LNCaP clone FGC (cell line): ENCODE data around the gene FBXO31.

ENCODE experiments used
- DNase-seq: peaks from one replicate; pipeline ENCODE4 v3.0.0-alpha.2; 2011; ENCODE audit warnings: low read depth
- H3K4me3 ChIP-seq: 2 replicates; pipeline ENCODE4 v1.5.1; 2011; ENCODE audit warnings: mild to moderate bottlenecking, low read depth, low read length, control low read depth
- TF ChIP-seq, protein P1 (sequence below): IDR thresholded peaks from 2 replicates; pipeline ENCODE4 v1.5.1; 2012; ENCODE audit warnings: mild to moderate bottlenecking; ENCODE audit not compliant: control insufficient read depth, insufficient read depth; ENCODE audit errors: extremely low read depth

The FBXO31 gene

GRCh38 chr16:87330646-87331045 is 52.9 kb downstream of the FBXO31 start:
- TF ChIP-seq, protein P1, sequence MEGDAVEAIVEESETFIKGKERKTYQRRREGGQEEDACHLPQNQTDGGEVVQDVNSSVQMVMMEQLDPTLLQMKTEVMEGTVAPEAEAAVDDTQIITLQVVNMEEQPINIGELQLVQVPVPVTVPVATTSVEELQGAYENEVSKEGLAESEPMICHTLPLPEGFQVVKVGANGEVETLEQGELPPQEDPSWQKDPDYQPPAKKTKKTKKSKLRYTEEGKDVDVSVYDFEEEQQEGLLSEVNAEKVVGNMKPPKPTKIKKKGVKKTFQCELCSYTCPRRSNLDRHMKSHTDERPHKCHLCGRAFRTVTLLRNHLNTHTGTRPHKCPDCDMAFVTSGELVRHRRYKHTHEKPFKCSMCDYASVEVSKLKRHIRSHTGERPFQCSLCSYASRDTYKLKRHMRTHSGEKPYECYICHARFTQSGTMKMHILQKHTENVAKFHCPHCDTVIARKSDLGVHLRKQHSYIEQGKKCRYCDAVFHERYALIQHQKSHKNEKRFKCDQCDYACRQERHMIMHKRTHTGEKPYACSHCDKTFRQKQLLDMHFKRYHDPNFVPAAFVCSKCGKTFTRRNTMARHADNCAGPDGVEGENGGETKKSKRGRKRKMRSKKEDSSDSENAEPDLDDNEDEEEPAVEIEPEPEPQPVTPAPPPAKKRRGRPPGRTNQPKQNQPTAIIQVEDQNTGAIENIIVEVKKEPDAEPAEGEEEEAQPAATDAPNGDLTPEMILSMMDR = no peak
- no peak overlapping the region for H3K4me3 ChIP-seq

DNA sequence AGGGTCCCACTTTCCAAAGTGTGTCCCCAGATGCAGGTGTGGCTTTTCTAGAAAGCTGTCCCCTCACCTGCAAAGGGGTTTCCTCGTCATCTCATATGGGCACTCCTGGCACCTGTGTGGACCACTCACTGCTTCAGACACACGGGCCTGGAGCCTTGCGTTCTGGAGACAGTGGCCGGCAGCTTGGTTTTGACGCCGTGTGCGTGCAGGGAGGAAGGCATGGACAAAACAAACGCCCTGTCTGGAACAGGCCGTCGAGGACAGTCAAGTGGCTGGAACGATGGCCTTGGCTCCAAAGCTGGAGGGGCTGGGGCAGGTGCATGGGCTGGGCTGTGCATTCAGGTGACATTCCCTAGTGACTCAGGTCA is 53.3 kb downstream of the FBXO31 start:
- no peak for DNase-seq
- TF ChIP-seq, protein P1 = no peak
- no peak overlapping the region for H3K4me3 ChIP-seq

More at GRCh38 chr16:87330646-87331045, 52.9 kb downstream of the FBXO31 start:
- DNase-seq = no peak

DNA sequence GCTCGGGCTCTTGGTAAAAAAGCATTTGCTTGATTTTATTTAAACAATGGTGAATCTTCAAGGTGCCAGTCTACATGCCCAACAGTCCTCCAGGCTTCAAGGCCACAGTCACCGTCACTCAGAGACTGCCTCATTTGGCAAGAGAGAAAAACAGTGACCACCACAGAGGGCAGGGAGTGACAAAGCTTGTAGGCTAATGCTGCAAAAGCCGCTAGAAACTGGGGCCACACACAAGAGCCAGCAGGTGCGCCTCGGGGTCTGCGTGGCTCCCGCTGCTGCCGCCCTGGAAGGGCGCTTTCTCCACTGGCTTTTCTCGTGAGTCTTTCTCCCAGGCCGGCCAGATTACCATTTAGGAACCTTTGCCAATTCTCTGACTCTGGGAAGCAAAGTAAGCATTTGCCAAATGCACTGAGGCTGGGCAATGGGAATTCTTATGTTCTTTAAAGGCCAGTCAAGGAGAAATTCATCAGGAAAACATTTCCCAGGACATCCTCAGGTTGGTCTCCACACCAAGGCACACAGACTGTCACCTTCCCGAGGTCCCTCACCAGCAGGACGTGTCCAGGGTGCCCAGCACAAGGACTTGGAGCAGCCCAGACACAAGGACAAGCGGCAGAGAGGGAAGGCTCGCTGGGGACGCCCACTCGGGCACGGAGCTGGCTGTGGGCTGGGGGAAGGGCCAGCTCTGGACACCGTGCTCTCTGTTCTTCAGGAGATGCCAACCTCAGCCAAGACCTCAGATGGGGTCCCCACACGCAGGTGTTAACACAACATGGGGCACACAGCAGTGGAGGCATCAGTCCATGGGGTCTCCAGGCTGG is 53.9 kb downstream of the FBXO31 start:
- no peak overlapping the region for H3K4me3 ChIP-seq
- no peak for DNase-seq
- TF ChIP-seq, protein P1 = no peak

DNA sequence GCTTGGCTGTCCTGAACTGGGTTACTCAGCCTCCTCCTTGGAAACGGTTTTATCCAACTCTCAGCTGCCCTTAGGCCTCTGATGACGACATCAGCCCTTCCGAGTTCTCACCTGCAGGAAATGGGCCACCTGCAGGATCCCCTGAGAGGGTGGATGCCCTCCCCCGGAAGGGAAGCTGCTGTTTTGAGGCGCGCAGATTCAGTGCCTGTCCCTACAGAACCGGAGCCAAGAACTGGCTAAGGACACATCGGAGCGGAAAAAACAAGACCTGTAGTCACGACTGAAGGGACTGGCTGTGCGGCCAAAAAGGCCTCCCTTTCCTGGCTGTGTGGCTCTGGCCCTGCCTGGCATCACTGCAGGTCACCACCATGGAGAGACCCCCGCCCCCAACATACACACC is 54.7 kb downstream of the FBXO31 start:
- no peak overlapping the region for H3K4me3 ChIP-seq
- TF ChIP-seq, protein P1 = no peak
- no peak for DNase-seq

- TF ChIP-seq, protein P1 = no peak
Measured at GRCh38 chr16:87327798-87328495, 55.6 kb downstream of the FBXO31 start.

GRCh38 chr16:87326151-87326571 is 57.4 kb downstream of the FBXO31 start:
- DNase-seq = no peak
- H3K4me3 ChIP-seq = no peak overlapping the region
- TF ChIP-seq, protein P1 = no peak

More at GRCh38 chr16:87327798-87328495, 55.6 kb downstream of the FBXO31 start:
- no peak overlapping the region for H3K4me3 ChIP-seq
- DNase-seq = no peak
